Brain microvascular endothelial cell (primary cell): ENCODE measurements around the gene CPHXL.

Experiments used
- DNase-seq: peaks from one replicate; pipeline ENCODE4 v3.0.0-alpha.2; 2020
- H3K27ac ChIP-seq: fragments of 250-450 bp; sonication (Bioruptor Pico); 2 replicates; pipeline ENCODE4 v1.5.1; 2020; ENCODE audit warnings: mild to moderate bottlenecking, moderate library complexity
- H3K27me3 ChIP-seq: fragments of 250-450 bp; sonication (Bioruptor Pico); replicated peaks from 2 replicates; pipeline ENCODE4 v1.5.1; 2020; ENCODE audit warnings: mild to moderate bottlenecking
- H3K36me3 ChIP-seq: fragments of 250-450 bp; sonication (Bioruptor Pico); replicated peaks from 2 replicates; pipeline ENCODE4 v1.5.1; 2020; ENCODE audit warnings: mild to moderate bottlenecking
- H3K4me3 ChIP-seq: 2 replicates; pipeline ENCODE4 v1.5.1; 2011; ENCODE audit warnings: low read depth, mild to moderate bottlenecking, control low read depth, low read length, moderate library complexity
- in situ Hi-C: cut with HindIII; loops from 2 replicates; pipeline ENCODE4 v1.10.0; 2017; ENCODE audit warnings: low sequenced_read_pairs, low pct_ligation_motif_present
- TF ChIP-seq, protein P1 (sequence below): IDR thresholded peaks from 2 replicates; pipeline ENCODE4 v1.5.1; 2011; ENCODE audit warnings: low read depth, mild to moderate bottlenecking, moderate library complexity, low read length, control low read depth, inconsistent platforms; ENCODE audit errors: missing control alignments

The CPHXL gene

DNA sequence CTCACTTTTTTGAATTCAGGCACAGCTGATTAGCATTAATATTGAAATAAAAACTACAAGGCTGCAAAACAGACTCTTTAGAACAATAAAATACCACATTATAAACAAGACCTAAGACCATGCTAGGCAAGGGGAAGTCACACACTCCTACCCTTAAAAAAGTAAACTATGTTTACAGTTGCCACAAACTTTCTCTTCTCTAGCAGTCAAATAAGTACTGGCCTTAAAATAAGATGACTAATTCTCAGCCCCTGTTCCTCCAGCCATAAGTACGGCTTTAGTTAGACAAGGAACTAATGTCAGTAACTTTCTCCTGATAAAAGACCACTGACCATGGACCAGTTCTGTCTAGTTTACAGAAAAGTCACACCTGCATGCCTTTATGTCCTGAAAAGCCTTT lies 19.5 kb upstream of the CPHXL start:
- no peak for DNase-seq
- no peaks in the 10 kb centered on the region for H3K27me3 ChIP-seq
- TF ChIP-seq, protein P1, sequence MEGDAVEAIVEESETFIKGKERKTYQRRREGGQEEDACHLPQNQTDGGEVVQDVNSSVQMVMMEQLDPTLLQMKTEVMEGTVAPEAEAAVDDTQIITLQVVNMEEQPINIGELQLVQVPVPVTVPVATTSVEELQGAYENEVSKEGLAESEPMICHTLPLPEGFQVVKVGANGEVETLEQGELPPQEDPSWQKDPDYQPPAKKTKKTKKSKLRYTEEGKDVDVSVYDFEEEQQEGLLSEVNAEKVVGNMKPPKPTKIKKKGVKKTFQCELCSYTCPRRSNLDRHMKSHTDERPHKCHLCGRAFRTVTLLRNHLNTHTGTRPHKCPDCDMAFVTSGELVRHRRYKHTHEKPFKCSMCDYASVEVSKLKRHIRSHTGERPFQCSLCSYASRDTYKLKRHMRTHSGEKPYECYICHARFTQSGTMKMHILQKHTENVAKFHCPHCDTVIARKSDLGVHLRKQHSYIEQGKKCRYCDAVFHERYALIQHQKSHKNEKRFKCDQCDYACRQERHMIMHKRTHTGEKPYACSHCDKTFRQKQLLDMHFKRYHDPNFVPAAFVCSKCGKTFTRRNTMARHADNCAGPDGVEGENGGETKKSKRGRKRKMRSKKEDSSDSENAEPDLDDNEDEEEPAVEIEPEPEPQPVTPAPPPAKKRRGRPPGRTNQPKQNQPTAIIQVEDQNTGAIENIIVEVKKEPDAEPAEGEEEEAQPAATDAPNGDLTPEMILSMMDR = no peak
- in situ Hi-C loops = no loop called here
- H3K27ac ChIP-seq = no peak overlapping the region
- no peaks in the 10 kb centered on the region for H3K36me3 ChIP-seq
- no peak overlapping the region for H3K4me3 ChIP-seq

DNA sequence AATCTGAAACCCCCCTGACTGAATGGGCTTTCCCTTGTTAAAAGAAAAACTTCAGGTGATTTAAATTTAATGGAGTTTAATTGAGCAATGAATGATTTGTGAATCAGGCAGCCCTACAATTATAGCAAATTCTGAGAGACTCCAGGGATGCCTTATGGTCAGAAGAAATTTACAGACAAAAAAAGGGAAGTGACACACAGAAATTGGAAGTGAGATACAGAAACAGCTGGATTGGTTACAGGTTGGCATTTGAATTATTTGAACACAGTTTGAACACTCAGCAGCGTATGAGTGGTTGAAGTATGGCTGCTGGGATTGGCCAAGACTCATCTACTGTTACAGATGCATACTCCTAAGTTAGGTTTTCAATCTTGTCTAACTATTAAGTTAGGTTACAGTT lies 19.0 kb upstream of the CPHXL start:
- Histone ChIP-seq H3K27ac (no peak overlapping the region), H3K4me3 (no peak overlapping the region), H3K27me3 (no peaks in the 10 kb centered on the region), H3K36me3 (no peaks in the 10 kb centered on the region)
- TF ChIP-seq, protein P1 = no peak
- in situ Hi-C loops = no loop called here
- DNase-seq = no peak

DNA sequence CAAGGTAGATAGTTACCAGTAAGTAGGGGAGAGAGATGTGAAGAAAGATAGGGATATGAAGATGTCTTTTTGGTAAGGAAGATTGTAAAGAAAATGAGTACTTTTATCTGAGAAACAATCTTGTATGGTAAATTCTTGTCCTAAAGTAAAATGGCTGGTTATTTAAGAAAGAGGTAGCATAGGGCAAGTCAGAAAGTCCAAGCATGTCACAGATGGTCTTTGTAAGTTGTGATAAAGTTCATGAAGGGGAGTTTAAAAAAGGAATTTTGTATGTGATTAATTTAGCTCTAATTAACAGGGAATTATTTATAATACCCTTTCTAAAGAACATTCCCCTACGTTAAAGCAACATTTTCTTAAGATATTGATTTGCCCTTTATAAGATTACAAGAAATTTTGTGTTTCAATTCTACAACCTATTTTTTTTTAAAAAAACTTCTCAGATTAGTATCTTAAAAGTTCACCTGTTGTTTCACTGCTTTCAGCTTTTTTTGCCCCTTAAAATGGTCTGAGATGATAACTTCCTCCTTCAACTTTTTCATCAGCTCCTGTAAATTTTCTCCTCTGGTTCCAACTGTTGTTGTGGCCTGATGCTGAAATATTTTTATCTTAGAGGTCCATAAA lies 16.2 kb upstream of the CPHXL start:
- in situ Hi-C loops = no loop called here
- TF ChIP-seq, protein P1 = no peak
- no peak overlapping the region for H3K4me3 ChIP-seq
- H3K36me3 ChIP-seq = no peaks in the 10 kb centered on the region
- no peaks in the 10 kb centered on the region for H3K27me3 ChIP-seq
- no peak overlapping the region for H3K27ac ChIP-seq
- DNase-seq = no peak

DNA sequence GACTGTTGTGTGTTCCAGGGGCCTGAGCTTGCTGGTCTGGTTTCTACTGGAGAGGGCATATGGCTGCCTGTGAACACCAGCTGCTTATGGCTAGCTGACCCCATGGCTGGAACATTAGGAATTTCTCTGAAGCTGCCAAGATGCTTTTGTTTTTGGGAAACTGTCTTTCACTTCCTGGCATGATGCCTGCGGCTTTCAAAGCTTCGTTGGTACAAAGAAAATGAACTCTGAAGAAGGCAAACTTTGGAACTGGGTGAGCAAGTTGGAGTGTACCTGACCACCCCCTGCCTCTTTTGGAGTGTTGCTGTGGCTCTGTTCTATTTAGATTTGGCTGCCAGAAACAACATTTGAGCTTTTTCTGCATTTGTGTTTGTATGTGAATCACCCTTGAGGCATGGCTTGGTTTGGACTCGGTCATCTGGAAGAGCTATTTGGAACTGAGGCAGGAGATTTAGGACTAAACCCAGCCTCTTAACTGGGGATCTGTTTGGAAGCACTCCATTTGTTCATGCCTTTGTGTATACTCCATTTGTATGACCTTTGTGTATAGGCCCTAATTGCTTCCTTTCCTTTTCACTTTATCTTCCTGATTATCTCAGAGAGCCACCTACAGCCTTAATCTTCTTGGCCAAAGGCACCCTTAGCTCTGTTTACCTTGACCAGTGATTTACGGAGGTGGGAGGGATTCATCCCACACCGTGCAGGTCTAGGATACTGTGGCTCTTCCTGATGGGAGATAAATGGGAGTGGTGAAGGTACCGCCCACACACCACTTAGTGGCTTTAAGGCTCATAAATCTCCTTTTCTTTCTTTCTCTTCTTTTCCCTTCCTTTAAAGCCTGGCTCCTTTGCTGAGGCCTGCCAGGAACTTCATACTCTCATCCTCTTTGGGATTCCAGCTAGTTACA lies 7.3 kb upstream of the CPHXL start:
- TF ChIP-seq, protein P1 = no peak
- in situ Hi-C loops = no loop called here
- Histone ChIP-seq H3K27ac (no peak overlapping the region), H3K4me3 (no peak overlapping the region), H3K36me3 (no peaks in the 10 kb centered on the region), H3K27me3 (no peaks in the 10 kb centered on the region)
- peak; percentile 24 for DNase-seq

DNA sequence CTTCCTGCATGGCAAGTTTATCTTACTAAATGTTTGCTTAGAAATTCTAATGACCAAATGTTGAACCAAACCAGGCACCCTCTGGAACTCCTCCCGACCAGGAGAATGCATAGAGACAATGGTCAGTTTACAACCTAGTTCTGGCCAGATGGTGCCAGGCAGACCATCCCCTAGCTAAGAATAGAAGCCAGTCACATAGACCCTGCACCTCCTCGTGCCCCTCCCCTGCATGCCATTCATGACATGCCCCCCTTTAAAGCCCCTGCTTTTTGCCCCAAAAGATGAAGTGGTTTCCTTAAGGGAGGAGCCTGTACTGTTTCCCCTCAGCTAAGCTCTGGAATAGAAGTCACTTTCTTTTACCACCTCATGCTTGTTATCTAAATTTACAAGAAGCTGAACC lies 6.6 kb upstream of the CPHXL start:
- H3K27me3 ChIP-seq = no peaks in the 10 kb centered on the region
- H3K27ac ChIP-seq = no peak overlapping the region
- H3K4me3 ChIP-seq = no peak overlapping the region
- no peak for DNase-seq
- H3K36me3 ChIP-seq = no peaks in the 10 kb centered on the region
- TF ChIP-seq, protein P1 = no peak
- in situ Hi-C loops = no loop called here
